Endothelial cell (in vitro differentiated cells): ENCODE data around the gene CACNA1F. TPM values are rescaled to one million over a fixed set of nuclear protein-coding genes. Genes with fewer than 3 reads are reported as not detected.

Experiments
- DNase-seq: peaks from one replicate; pipeline ENCODE4 v3.0.0; 2021; ENCODE audit warnings: low spot score
- H3K27ac Mint-ChIP-seq: one replicate; pipeline ENCODE4 v1.8.0; 2021; ENCODE audit warnings: mixed read lengths, inconsistent platforms; ENCODE audit not compliant: unreplicated experiment
- H3K27me3 Mint-ChIP-seq: one replicate; pipeline ENCODE4 v1.8.0; 2021; ENCODE audit warnings: mild to moderate bottlenecking, moderate library complexity, mixed read lengths, inconsistent platforms; ENCODE audit not compliant: unreplicated experiment
- H3K36me3 Mint-ChIP-seq: one replicate; pipeline ENCODE4 v1.8.0; 2021; ENCODE audit warnings: mild to moderate bottlenecking, low read depth, mixed read lengths, inconsistent platforms; ENCODE audit not compliant: unreplicated experiment
- H3K4me1 Mint-ChIP-seq: one replicate; pipeline ENCODE4 v1.8.0; 2021; ENCODE audit warnings: mild to moderate bottlenecking, mixed read lengths, inconsistent platforms; ENCODE audit not compliant: unreplicated experiment
- H3K4me3 Mint-ChIP-seq: one replicate; pipeline ENCODE4 v1.8.0; 2021; ENCODE audit warnings: mild to moderate bottlenecking, mixed read lengths, inconsistent platforms; ENCODE audit not compliant: unreplicated experiment
- H3K9me3 Mint-ChIP-seq: one replicate; pipeline ENCODE4 v1.8.0; 2021; ENCODE audit warnings: mixed read lengths, inconsistent platforms; ENCODE audit not compliant: unreplicated experiment
- total RNA-seq: library from RNA; stranded (reverse); fragmentation: NEBNext Ultra II Directional; extraction: Animal tissue kit (Norgen Biotek cat#: 25700); gene quantifications from one replicate; pipeline ENCODE4 v1.2.1, GENCODE V29; 2021; ENCODE audit not compliant: unreplicated experiment
- TF ChIP-seq, protein P1 (sequence below): fragments of 200-600 bp; sonication (generic); IDR thresholded peaks from one replicate; pipeline ENCODE4 v1.5.0; 2021; ENCODE audit warnings: antibody characterized with exemption; ENCODE audit not compliant: unreplicated experiment

Gene CACNA1F
- total RNA-seq, 1 donor from 2014 or later, result 0.59 TPM

DNA sequence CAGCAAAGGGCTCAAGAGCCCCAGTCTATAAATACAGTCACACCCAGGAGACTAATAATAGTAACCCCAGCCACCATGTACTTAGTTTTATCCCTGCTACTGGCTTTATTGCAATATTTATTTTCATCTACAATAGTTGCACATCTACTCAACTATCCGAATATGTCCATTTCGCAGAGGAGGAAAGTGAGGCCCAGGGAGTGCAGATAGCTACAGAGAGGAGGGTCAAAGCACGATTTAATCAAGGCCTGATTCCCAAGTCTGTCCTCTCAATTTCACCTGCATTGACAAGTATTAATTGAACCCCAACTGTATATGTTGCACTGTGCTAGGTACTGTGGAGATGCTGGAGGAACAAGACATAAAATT is 65.4 kb downstream of the CACNA1F start:
- no peaks in the 10 kb centered on the region for H3K9me3 Mint-ChIP-seq
- TF ChIP-seq, protein P1, sequence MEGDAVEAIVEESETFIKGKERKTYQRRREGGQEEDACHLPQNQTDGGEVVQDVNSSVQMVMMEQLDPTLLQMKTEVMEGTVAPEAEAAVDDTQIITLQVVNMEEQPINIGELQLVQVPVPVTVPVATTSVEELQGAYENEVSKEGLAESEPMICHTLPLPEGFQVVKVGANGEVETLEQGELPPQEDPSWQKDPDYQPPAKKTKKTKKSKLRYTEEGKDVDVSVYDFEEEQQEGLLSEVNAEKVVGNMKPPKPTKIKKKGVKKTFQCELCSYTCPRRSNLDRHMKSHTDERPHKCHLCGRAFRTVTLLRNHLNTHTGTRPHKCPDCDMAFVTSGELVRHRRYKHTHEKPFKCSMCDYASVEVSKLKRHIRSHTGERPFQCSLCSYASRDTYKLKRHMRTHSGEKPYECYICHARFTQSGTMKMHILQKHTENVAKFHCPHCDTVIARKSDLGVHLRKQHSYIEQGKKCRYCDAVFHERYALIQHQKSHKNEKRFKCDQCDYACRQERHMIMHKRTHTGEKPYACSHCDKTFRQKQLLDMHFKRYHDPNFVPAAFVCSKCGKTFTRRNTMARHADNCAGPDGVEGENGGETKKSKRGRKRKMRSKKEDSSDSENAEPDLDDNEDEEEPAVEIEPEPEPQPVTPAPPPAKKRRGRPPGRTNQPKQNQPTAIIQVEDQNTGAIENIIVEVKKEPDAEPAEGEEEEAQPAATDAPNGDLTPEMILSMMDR, result no peak
- peaks cover 16% of the 10 kb centered on the region for H3K4me1 Mint-ChIP-seq
- H3K4me3 Mint-ChIP-seq, result no peak overlapping the region
- peaks cover 9% of the 10 kb centered on the region for H3K27me3 Mint-ChIP-seq
- no peak overlapping the region for H3K27ac Mint-ChIP-seq
- no peaks in the 10 kb centered on the region for H3K36me3 Mint-ChIP-seq
- no peak for DNase-seq

DNA sequence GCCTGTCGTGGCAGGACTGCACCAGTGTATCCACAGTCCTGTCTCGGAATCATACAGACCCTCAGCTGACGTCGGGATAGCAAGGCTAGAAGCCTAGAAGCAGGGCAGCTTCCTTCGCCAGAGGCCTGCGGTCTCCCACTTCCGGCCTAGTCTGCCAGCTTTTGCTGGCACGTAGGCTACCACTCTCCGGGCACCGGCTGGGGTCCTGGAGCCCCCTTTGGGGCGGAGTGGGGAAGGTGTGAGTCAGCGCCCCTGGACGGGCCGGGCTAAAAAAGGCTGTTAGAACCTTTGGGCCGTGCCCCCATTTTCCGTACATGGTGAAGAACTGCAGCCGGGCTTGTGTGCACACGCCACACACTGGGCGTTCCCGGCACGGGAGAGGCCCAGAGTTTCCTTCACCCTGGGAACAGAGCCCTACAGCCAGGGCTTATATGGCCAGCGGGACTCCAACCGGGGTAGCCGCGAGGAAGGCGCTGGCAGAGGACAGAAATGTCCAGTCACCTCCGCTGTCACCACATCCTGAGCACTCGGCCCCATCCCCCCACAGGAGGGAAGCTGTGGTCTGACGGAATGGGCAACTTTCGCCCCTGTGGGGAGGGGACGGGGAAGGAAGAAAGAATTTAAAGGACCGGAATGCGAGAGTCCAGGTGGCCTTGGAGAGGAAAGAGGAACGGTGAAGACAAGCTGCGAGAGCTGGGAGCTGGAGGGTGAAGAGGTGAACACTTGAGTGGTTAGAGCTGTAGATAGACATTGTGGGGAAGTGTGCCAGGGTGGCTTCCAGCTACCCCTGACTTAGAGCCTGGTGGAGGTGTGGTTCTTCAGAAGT is 66.0 kb downstream of the CACNA1F start:
- H3K4me3 Mint-ChIP-seq, result peak overlapping the region; percentile 73
- peaks cover 16% of the 10 kb centered on the region for H3K4me1 Mint-ChIP-seq
- DNase-seq, result no peak
- no peaks in the 10 kb centered on the region for H3K9me3 Mint-ChIP-seq
- no peaks in the 10 kb centered on the region for H3K36me3 Mint-ChIP-seq
- TF ChIP-seq, protein P1, result no peak
- peaks cover 9% of the 10 kb centered on the region for H3K27me3 Mint-ChIP-seq
- H3K27ac Mint-ChIP-seq, result peak overlapping the region; percentile 36

DNA sequence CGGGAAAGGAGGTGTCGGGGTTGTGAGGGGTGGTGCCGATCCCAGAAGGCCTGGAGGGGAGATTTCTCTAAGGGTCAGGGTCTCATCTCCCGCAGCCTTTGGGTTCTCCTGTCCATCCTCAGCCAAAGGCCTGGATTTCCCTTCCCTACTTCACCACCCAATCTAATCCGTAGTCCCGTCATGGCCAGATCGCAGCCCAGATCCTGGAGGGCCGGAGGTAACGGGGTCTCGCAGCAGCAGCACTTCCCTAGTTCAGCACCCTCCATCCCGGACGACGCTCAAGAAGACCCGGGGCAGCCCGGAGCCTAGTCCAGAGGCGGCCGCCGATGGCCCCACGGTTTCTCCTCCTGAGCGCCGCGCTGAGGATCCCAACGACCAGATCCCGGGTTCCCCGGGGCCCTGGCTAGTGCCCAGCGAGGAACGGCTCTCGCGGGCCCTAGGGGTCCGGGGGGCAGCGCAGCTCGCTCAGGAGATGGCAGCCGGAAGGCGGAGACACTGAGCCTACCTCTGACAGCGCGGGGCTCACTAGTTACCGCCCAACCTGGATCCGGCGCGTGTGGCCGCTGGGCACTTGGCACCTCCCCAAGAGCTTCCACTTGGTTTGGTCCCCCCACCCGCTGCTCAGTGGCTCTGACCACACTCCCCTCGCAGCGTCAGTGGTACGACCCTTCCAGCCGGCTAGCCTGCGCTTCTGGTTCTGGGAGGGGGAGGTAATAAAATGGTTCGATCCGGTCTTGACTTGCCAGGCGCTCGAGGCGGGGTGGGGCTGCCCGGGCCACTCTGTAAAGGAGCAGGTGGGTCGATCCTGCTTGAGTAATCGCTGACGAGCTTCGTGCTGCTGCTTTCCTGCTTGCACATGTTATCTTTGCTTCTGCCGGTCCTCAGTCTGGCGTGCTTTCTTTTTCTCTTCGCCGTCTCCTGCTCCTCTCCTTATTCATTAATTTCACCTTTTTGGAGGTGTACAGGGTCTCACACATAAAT is 66.9 kb downstream of the CACNA1F start:
- no peaks in the 10 kb centered on the region for H3K9me3 Mint-ChIP-seq

DNA sequence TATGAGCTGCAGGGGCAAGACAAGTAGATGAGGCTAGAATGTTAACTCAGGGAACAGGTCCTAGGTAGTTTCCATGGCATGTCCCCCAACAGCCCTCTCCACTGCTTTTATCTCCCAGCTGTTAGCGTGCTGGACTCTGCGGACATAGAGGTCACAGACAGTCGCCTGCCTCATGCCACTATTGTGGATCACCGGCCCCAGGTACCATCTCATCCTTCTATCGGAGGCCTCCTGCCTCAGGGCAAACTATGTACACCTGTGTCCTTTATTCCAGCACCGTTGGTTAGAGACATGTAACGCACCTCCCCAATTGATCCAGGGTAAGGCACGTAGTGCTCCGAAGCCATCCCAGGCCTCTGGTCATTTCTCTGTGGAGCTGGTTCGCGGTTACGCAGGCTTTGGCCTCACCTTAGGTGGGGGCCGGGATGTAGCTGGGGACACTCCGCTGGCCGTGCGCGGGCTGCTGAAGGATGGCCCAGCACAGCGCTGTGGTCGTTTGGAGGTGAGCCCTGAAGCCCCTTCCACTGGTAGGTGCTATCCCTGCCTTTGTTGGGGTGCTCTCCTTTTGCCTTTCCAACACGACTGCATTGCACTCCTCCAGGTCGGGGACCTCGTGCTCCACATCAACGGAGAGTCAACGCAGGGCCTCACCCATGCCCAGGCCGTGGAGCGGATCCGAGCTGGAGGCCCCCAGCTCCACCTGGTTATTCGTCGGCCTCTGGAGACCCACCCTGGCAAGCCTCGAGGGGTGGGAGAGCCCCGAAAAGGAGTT is 68.4 kb downstream of the CACNA1F start:
- Mint-ChIP-seq H3K4me1 (peaks cover 16% of the 10 kb centered on the region), H3K4me3 (no peak overlapping the region), H3K27ac (no peak overlapping the region), H3K36me3 (no peaks in the 10 kb centered on the region), H3K27me3 (peaks cover 13% of the 10 kb centered on the region), H3K9me3 (no peaks in the 10 kb centered on the region)
- TF ChIP-seq, protein P1, result no peak
- DNase-seq, result no peak

More for the DNA sequence above, 66.9 kb downstream of the CACNA1F start:
- Mint-ChIP-seq H3K4me1 (peaks cover 16% of the 10 kb centered on the region), H3K36me3 (no peaks in the 10 kb centered on the region), H3K27ac (peak overlapping the region; percentile 36), H3K27me3 (peaks cover 13% of the 10 kb centered on the region), H3K4me3 (peak overlapping the region; percentile 73)
- TF ChIP-seq, protein P1, result no peak
- DNase-seq, result peak; percentile 45
